Measurements from ENCODE around the gene CCSAP.
A peak's percentile ranks its signal among the peaks of the same experiment; 100 is the strongest.
"Not testable (repeated sequence)": the region's sequence is repeated elsewhere in the genome, so short reads cannot be mapped to it uniquely, and the experiment has no call there.

The CCSAP gene

GRCh38 chr1:229295745-229296144, 47.1 kb downstream of the CCSAP start:
- Mint-ChIP-seq H3K27ac (no peak overlapping the region), H3K4me3 (no peak overlapping the region), H3K4me1 (peaks cover 22% of the 10 kb centered on the region), H3K9me3 (no peaks in the 10 kb centered on the region), H3K36me3 (peaks cover 57% of the 10 kb centered on the region)
- DNase-seq (ENCODE audit: low spot score in 2 of 2) (no peak), ATAC-seq (no peak)

GRCh38 chr1:229293528-229294204, 49.2 kb downstream of the CCSAP start:
- DNase-seq (ENCODE audit: low spot score in 2 of 2) (no peak), ATAC-seq (no peak)
- Mint-ChIP-seq H3K27ac (no peak overlapping the region), H3K9me3 (no peaks in the 10 kb centered on the region), H3K4me3 (no peak overlapping the region), H3K36me3 (peaks cover 57% of the 10 kb centered on the region), H3K4me1 (peaks cover 21% of the 10 kb centered on the region)

GRCh38 chr1:229291686-229292085, 51.2 kb downstream of the CCSAP start:
- DNase-seq (ENCODE audit: low spot score in 2 of 2); ATAC-seq; H3K4me3 Mint-ChIP-seq; H3K9me3 Mint-ChIP-seq; H3K27ac Mint-ChIP-seq: not testable (repeated sequence)
- Mint-ChIP-seq H3K4me1 (peaks cover 38% of the 10 kb centered on the region), H3K36me3 (peaks cover 48% of the 10 kb centered on the region)

GRCh38 chr1:229288516-229288915, 54.3 kb downstream of the CCSAP start:
- ATAC-seq, result no peak
- no peaks in the 10 kb centered on the region for H3K9me3 Mint-ChIP-seq
- H3K36me3 Mint-ChIP-seq, result peaks cover 45% of the 10 kb centered on the region
- peaks cover 47% of the 10 kb centered on the region for H3K4me1 Mint-ChIP-seq
- no peak for DNase-seq (ENCODE audit: low spot score in 2 of 2)
- H3K27ac Mint-ChIP-seq, result no peak overlapping the region
- H3K4me3 Mint-ChIP-seq, result no peak overlapping the region

GRCh38 chr1:229287267-229287666, 55.6 kb downstream of the CCSAP start:
- H3K4me1 Mint-ChIP-seq, result peaks cover 56% of the 10 kb centered on the region
- no peak for ATAC-seq

GRCh38 chr1:229286099-229286766, 56.6 kb downstream of the CCSAP start:
- no peak for DNase-seq (ENCODE audit: low spot score in 2 of 2)
- peak overlapping the region; percentile 29 for H3K27ac Mint-ChIP-seq
- H3K4me1 Mint-ChIP-seq, result peaks cover 65% of the 10 kb centered on the region
- peaks cover 43% of the 10 kb centered on the region for H3K36me3 Mint-ChIP-seq
- H3K4me3 Mint-ChIP-seq, result no peak overlapping the region
- peak; percentile 60 for ATAC-seq
- no peaks in the 10 kb centered on the region for H3K9me3 Mint-ChIP-seq

More at GRCh38 chr1:229287267-229287666, 55.6 kb downstream of the CCSAP start:
- DNase-seq (ENCODE audit: low spot score in 2 of 2), result no peak
- Mint-ChIP-seq H3K36me3 (peaks cover 45% of the 10 kb centered on the region), H3K27ac (peak overlapping the region; percentile 29), H3K4me3 (no peak overlapping the region), H3K9me3 (no peaks in the 10 kb centered on the region)

GRCh38 chr1:229285440-229285839, 57.4 kb downstream of the CCSAP start:
- DNase-seq (ENCODE audit: low spot score in 2 of 2) (no peak), ATAC-seq (no peak)
- Mint-ChIP-seq H3K4me1 (peaks cover 67% of the 10 kb centered on the region), H3K27ac (peak overlapping the region; percentile 29), H3K9me3 (no peaks in the 10 kb centered on the region), H3K4me3 (no peak overlapping the region), H3K36me3 (peaks cover 39% of the 10 kb centered on the region)

- no peak overlapping the region for H3K4me3 Mint-ChIP-seq
- no peak for DNase-seq (ENCODE audit: low spot score in 2 of 2)
- no peaks in the 10 kb centered on the region for H3K9me3 Mint-ChIP-seq
- peak overlapping the region; percentile 29 for H3K27ac Mint-ChIP-seq
- no peak for ATAC-seq
- peaks cover 33% of the 10 kb centered on the region for H3K36me3 Mint-ChIP-seq
- peaks cover 68% of the 10 kb centered on the region for H3K4me1 Mint-ChIP-seq
Measured at GRCh38 chr1:229284887-229285286, 58.0 kb downstream of the CCSAP start.

GRCh38 chr1:229283183-229283611, 59.6 kb downstream of the CCSAP start:
- Mint-ChIP-seq H3K9me3 (no peaks in the 10 kb centered on the region), H3K4me3 (no peak overlapping the region), H3K4me1 (peaks cover 65% of the 10 kb centered on the region), H3K36me3 (peaks cover 17% of the 10 kb centered on the region), H3K27ac (no peak overlapping the region)
- DNase-seq (ENCODE audit: low spot score in 2 of 2), result no peak
- no peak for ATAC-seq

- H3K9me3 Mint-ChIP-seq, result no peaks in the 10 kb centered on the region
- DNase-seq (ENCODE audit: low spot score in 2 of 2), result no peak
- H3K36me3 Mint-ChIP-seq, result peaks cover 17% of the 10 kb centered on the region
- peaks cover 58% of the 10 kb centered on the region for H3K4me1 Mint-ChIP-seq
- no peak overlapping the region for H3K27ac Mint-ChIP-seq
- no peak overlapping the region for H3K4me3 Mint-ChIP-seq
- no peak for ATAC-seq
Measured at GRCh38 chr1:229282295-229282823, 60.5 kb downstream of the CCSAP start.

- no peak overlapping the region for H3K27ac Mint-ChIP-seq
- peaks cover 49% of the 10 kb centered on the region for H3K4me1 Mint-ChIP-seq
- ATAC-seq (no peak), DNase-seq (ENCODE audit: low spot score in 2 of 2) (no peak)
- no peaks in the 10 kb centered on the region for H3K9me3 Mint-ChIP-seq
- peaks cover 10% of the 10 kb centered on the region for H3K36me3 Mint-ChIP-seq
- no peak overlapping the region for H3K4me3 Mint-ChIP-seq
Measured at GRCh38 chr1:229281339-229281926, 61.4 kb downstream of the CCSAP start.

- H3K4me3 Mint-ChIP-seq, result no peak overlapping the region
- no peak overlapping the region for H3K27ac Mint-ChIP-seq
- peaks cover 8% of the 10 kb centered on the region for H3K36me3 Mint-ChIP-seq
- H3K9me3 Mint-ChIP-seq, result no peaks in the 10 kb centered on the region
- peak; percentile 94 for ATAC-seq
- H3K4me1 Mint-ChIP-seq, result peaks cover 45% of the 10 kb centered on the region
- no peak for DNase-seq (ENCODE audit: low spot score in 2 of 2)
Measured at GRCh38 chr1:229280921-229281320, 61.9 kb downstream of the CCSAP start.

- no peak overlapping the region for H3K27ac Mint-ChIP-seq
- ATAC-seq (no peak), DNase-seq (ENCODE audit: low spot score in 2 of 2) (no peak)
- H3K36me3 Mint-ChIP-seq, result peaks cover 8% of the 10 kb centered on the region
- no peaks in the 10 kb centered on the region for H3K9me3 Mint-ChIP-seq
- H3K4me1 Mint-ChIP-seq, result peaks cover 42% of the 10 kb centered on the region
- no peak overlapping the region for H3K4me3 Mint-ChIP-seq
Measured at GRCh38 chr1:229280037-229280828, 62.6 kb downstream of the CCSAP start.

GRCh38 chr1:229279242-229279641, 63.6 kb downstream of the CCSAP start:
- Mint-ChIP-seq H3K4me3 (no peak overlapping the region), H3K27ac (no peak overlapping the region), H3K4me1 (peaks cover 43% of the 10 kb centered on the region), H3K9me3 (no peaks in the 10 kb centered on the region), H3K36me3 (peaks cover 8% of the 10 kb centered on the region)
- ATAC-seq (no peak), DNase-seq (ENCODE audit: low spot score in 2 of 2) (no peak)

- Mint-ChIP-seq H3K36me3 (peaks cover 8% of the 10 kb centered on the region), H3K4me1 (peaks cover 43% of the 10 kb centered on the region), H3K4me3 (no peak overlapping the region), H3K27ac (no peak overlapping the region), H3K9me3 (no peaks in the 10 kb centered on the region)
- ATAC-seq (no peak), DNase-seq (ENCODE audit: low spot score in 2 of 2) (peak in 1 of 2 donors; percentile 18)
Measured at GRCh38 chr1:229278120-229278741, 64.6 kb downstream of the CCSAP start.

All from stimulated activated effector memory CD8-positive, alpha-beta T cell treated with anti-CD3 and anti-CD28 coated beads, Interleukin-12 subunit alpha, Interleukin-12 subunit beta, amount 100 ng/mL, for 72 hours (primary cell).